ENCODE measurements around the gene OR10H1.
"Not testable (repeated sequence)": the region's sequence is repeated elsewhere in the genome, so short reads cannot be mapped to it uniquely, and the experiment has no call there.

Gene OR10H1

GRCh38 chr19:15829786-15830185 is 14.3 kb upstream of the OR10H1 start:
- H3K27ac ChIP-seq (replicated peaks): no peak overlapping the region
- H3K27me3 ChIP-seq (ENCODE audit: insufficient read depth, poor library complexity, severe bottlenecking): no peaks in the 10 kb centered on the region

GRCh38 chr19:15829306-15829698 is 13.8 kb upstream of the OR10H1 start:
- no peak overlapping the region for H3K4me3 ChIP-seq (replicated peaks; ENCODE audit: insufficient read depth, low read length)
- no peaks in the 10 kb centered on the region for H3K27me3 ChIP-seq (ENCODE audit: insufficient read depth, poor library complexity, severe bottlenecking)
- TF ChIP-seq POLR2AphosphoS5 (IDR thresholded peaks at IDR 0.05; ENCODE audit: low read depth) (no peak), CTCF (IDR thresholded peaks at IDR 0.05; ENCODE audit: insufficient read depth, low read length) (no peak), REST (IDR thresholded peaks at IDR 0.05; ENCODE audit: insufficient replicate concordance, low read depth) (no peak), GABPA (IDR thresholded peaks at IDR 0.05; ENCODE audit: low read depth) (no peak)
- no peak overlapping the region for H3K27ac ChIP-seq (replicated peaks)
- no peak for DNase-seq (ENCODE audit: low read depth in 1 of 2, low spot score in 1 of 2)

More at GRCh38 chr19:15829786-15830185, 14.3 kb upstream of the OR10H1 start:
- no peak for TF ChIP-seq SPI1 (IDR thresholded peaks at IDR 0.05; ENCODE audit: borderline replicate concordance, low read depth)
- no peak for TF ChIP-seq REST (IDR thresholded peaks at IDR 0.05; ENCODE audit: insufficient replicate concordance, low read depth)
- TF ChIP-seq GABPA (IDR thresholded peaks at IDR 0.05; ENCODE audit: low read depth): no peak
- no peak for TF ChIP-seq POLR2AphosphoS5 (IDR thresholded peaks at IDR 0.05; ENCODE audit: low read depth)
- no peak for TF ChIP-seq CTCF (IDR thresholded peaks at IDR 0.05; ENCODE audit: insufficient read depth, low read length)
- H3K4me3 ChIP-seq (replicated peaks; ENCODE audit: insufficient read depth, low read length): no peak overlapping the region
- no peak for DNase-seq (ENCODE audit: low read depth in 1 of 2, low spot score in 1 of 2)

- DNase-seq (ENCODE audit: low read depth in 1 of 2, low spot score in 1 of 2); H3K27me3 ChIP-seq (ENCODE audit: insufficient read depth, poor library complexity, severe bottlenecking); H3K27ac ChIP-seq (replicated peaks); H3K4me3 ChIP-seq (replicated peaks; ENCODE audit: insufficient read depth, low read length): not testable (repeated sequence)
Observed at GRCh38 chr19:15828611-15829305, 13.3 kb upstream of the OR10H1 start.

GRCh38 chr19:15828121-15828610 is 12.7 kb upstream of the OR10H1 start:
- Histone ChIP-seq H3K4me3 (replicated peaks; ENCODE audit: insufficient read depth, low read length) (no peak overlapping the region), H3K27me3 (ENCODE audit: insufficient read depth, poor library complexity, severe bottlenecking) (no peaks in the 10 kb centered on the region), H3K27ac (replicated peaks) (no peak overlapping the region)
- no peak for TF ChIP-seq REST (IDR thresholded peaks at IDR 0.05; ENCODE audit: insufficient replicate concordance, low read depth)
- no peak for TF ChIP-seq GABPA (IDR thresholded peaks at IDR 0.05; ENCODE audit: low read depth)
- no peak for TF ChIP-seq CTCF (IDR thresholded peaks at IDR 0.05; ENCODE audit: insufficient read depth, low read length)
- TF ChIP-seq SPI1 (IDR thresholded peaks at IDR 0.05; ENCODE audit: borderline replicate concordance, low read depth): no peak
- TF ChIP-seq POLR2AphosphoS5 (IDR thresholded peaks at IDR 0.05; ENCODE audit: low read depth): no peak
- DNase-seq (ENCODE audit: low read depth in 1 of 2, low spot score in 1 of 2): no peak

Measured in HL-60 (cell line).